ENCODE results near the gene BRD9.
A peak's percentile ranks its signal among the peaks of the same experiment; 100 is the strongest.

Gene BRD9

DNA sequence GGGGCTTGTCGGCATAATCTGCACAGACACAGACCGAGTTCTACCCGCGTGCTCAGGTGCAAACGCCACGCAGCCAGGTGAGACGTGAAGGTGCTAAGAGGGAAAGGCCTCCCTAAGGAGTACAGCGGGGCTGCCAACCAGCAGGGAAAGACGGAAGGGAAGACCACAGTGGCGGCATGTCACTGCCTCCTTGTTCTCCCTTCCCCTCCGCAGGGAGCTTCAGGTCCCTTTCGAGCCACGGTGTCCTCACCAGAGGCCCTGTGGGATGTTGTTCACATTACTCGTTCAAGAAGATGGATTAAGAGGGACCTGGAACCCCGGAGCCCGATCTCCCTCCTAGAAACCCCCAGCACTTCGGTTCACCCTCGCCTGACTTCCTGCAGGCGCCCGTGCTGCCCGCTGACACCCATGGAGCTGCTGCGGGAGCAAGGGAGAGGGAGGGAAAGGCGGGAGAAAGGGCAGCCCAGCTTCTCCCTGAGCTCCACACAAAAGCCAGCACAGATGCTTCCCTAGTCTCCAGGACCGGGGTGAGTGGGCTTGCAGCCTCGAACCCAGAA, 686 bp downstream of the BRD9 start:
- Mint-ChIP-seq H3K4me1 (peaks cover 26% of the 10 kb centered on the region), H3K9me3 (no peaks in the 10 kb centered on the region), H3K27me3 (ENCODE audit: low read depth, poor library complexity) (no peaks in the 10 kb centered on the region), H3K27ac (peak overlapping the region; percentile 86), H3K36me3 (ENCODE audit: low read depth) (peaks cover 46% of the 10 kb centered on the region), H3K4me3 (peak overlapping the region; percentile 84)
- peak; percentile 28 for DNase-seq
- TF ChIP-seq, protein P1, sequence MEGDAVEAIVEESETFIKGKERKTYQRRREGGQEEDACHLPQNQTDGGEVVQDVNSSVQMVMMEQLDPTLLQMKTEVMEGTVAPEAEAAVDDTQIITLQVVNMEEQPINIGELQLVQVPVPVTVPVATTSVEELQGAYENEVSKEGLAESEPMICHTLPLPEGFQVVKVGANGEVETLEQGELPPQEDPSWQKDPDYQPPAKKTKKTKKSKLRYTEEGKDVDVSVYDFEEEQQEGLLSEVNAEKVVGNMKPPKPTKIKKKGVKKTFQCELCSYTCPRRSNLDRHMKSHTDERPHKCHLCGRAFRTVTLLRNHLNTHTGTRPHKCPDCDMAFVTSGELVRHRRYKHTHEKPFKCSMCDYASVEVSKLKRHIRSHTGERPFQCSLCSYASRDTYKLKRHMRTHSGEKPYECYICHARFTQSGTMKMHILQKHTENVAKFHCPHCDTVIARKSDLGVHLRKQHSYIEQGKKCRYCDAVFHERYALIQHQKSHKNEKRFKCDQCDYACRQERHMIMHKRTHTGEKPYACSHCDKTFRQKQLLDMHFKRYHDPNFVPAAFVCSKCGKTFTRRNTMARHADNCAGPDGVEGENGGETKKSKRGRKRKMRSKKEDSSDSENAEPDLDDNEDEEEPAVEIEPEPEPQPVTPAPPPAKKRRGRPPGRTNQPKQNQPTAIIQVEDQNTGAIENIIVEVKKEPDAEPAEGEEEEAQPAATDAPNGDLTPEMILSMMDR (IDR thresholded peaks at IDR 0.05) = no peak

DNA sequence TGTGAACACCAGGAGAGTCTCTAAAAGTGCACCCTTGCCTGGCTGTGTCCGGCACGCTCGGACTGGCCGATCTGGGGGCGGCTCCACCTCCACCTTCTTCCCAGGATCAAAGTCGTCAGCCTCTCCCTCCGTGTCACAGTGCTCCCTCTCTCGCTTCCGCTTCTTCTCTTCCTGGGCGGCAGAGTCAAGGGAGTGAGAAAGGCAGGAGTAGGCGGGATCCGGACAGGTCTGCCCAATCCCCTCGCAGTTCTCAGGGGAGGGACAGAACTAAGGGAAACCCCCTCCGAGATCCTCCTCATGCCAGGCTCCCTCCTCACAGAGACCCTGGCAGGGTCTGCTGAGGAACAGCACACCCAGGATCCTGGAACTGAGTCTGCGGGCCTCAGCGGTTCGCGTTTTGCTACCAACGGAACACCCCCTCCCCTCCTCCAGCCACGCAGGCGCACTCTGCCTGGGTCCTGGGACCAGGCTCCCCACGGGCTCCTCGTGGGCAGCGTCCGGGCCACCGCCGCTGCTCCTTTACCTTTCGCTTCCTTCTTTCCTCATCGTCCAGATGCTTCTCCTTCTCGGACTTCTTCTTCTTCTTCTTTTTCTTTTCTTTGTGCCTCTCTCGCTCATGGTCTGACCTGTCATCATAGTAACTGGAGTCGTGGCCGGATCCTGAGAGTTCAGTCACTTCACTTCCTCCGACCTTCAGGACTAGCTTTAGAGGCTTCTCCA, 1.3 kb downstream of the BRD9 start:
- Mint-ChIP-seq H3K4me3 (peak overlapping the region; percentile 84), H3K4me1 (peaks cover 26% of the 10 kb centered on the region), H3K9me3 (no peaks in the 10 kb centered on the region), H3K27ac (peak overlapping the region; percentile 86), H3K27me3 (ENCODE audit: low read depth, poor library complexity) (no peaks in the 10 kb centered on the region), H3K36me3 (ENCODE audit: low read depth) (peaks cover 49% of the 10 kb centered on the region)
- TF ChIP-seq, protein P1 (IDR thresholded peaks at IDR 0.05) = no peak
- peak; percentile 27 for DNase-seq

DNA sequence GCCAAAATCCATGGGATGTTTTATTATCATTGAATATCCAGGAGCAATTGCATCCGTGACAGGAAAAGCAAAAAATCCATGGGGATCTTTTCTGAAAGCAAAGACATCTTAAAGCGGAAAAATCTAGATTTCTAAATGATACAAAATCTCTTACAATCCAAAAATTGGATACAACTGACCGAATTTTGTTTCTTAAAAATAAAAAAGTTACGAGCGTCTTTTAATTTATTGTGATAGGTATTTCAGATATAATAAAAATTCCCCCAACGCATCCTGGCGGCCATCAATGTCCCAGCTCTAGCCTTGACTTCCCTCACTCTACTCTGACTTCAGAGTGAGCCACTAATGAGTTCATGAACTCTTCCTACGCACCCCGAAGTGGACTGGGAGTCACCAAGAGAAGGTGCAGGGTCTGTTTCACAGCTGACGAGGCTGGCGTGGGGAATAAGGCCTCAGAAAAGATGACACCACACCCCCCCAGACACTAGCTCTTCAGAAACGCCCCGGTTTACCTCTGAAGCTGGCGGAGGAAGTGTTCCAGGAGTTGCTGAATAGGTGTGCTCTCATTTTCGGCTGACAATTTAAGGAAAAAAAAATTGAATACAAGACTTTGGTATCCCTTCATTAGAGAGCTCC, 3.4 kb downstream of the BRD9 start:
- Mint-ChIP-seq H3K4me3 (no peak overlapping the region), H3K27me3 (ENCODE audit: low read depth, poor library complexity) (no peaks in the 10 kb centered on the region)

DNA sequence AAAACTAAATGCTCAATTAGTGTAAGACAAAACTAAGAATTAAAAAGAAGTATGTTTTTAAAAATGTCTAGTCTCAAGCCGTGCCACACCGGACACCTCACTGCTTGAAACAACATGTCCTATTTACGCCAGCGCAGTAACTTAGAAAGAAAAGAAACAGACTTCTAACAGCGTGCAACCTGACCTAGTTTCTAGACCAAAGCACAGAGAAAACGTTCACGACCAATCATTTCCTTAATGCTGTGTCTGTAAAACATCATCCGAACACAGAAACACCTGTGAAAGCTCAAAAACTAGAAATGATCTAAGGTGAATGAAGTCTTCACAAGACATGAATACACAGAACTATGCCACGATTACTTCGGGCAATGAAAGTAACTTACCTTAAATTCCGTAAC, 4.0 kb downstream of the BRD9 start:
- no peak for DNase-seq
- H3K27ac Mint-ChIP-seq = no peak overlapping the region
- peaks cover 20% of the 10 kb centered on the region for H3K4me1 Mint-ChIP-seq
- TF ChIP-seq, protein P1 (IDR thresholded peaks at IDR 0.05) = no peak
- H3K36me3 Mint-ChIP-seq (ENCODE audit: low read depth) = peaks cover 68% of the 10 kb centered on the region
- no peak overlapping the region for H3K4me3 Mint-ChIP-seq
- H3K27me3 Mint-ChIP-seq (ENCODE audit: low read depth, poor library complexity) = no peaks in the 10 kb centered on the region
- no peaks in the 10 kb centered on the region for H3K9me3 Mint-ChIP-seq

More for the DNA sequence above, 3.4 kb downstream of the BRD9 start:
- DNase-seq = no peak
- Mint-ChIP-seq H3K36me3 (ENCODE audit: low read depth) (peaks cover 62% of the 10 kb centered on the region), H3K27ac (no peak overlapping the region), H3K9me3 (no peaks in the 10 kb centered on the region), H3K4me1 (peaks cover 25% of the 10 kb centered on the region)
- TF ChIP-seq, protein P1 (IDR thresholded peaks at IDR 0.05) = no peak

DNA sequence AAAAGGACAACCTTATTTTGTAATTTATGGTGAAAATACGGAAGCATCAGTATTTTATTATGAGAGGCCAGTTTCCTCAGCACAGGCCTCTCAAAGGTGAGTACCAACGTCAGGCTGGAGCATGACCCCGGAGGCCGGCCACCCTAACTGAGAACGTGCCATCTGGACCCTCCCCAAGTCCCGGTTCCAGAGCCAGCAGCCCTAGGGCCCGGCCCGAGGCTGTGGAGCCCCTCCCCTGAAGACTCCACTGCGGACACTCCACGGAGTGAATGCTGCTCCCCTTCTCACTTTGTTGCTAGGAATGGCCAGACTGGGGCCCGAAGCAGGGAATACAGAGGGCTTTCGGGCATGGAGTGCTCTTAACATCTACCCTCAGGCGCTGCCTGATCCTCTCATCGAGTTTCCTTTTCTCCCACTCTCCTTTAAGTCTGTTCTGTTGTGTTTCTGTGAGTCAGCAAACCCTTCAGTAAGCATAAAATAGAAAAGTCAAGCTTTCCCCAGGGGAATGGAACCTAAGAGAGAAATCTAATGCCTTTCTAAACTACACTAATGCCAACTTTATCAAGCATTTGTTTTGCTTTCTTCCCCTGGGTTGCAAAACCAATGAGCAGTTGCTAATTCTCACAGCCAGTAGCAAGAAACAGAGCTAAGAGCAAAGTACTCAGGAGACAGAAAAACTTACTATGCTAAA, 4.5 kb downstream of the BRD9 start:
- H3K27ac Mint-ChIP-seq = no peak overlapping the region
- TF ChIP-seq, protein P1 (IDR thresholded peaks at IDR 0.05) = no peak
- peaks cover 73% of the 10 kb centered on the region for H3K36me3 Mint-ChIP-seq (ENCODE audit: low read depth)
- H3K4me1 Mint-ChIP-seq = peaks cover 16% of the 10 kb centered on the region
- H3K27me3 Mint-ChIP-seq (ENCODE audit: low read depth, poor library complexity) = no peaks in the 10 kb centered on the region
- no peak overlapping the region for H3K4me3 Mint-ChIP-seq
- no peaks in the 10 kb centered on the region for H3K9me3 Mint-ChIP-seq
- DNase-seq = no peak
